NB4 (cell line): ENCODE measurements around the gene ADAM11.
A peak's percentile ranks its signal among the peaks of the same experiment; 100 is the strongest.

Experiments
- MAX ChIP-seq: IDR thresholded peaks from 2 replicates; pipeline ENCODE4 v1.6.1; 2011; ENCODE audit warnings: low read depth, low read length
- POLR2A ChIP-seq: IDR thresholded peaks from 2 replicates; pipeline ENCODE4 v1.6.1; 2011; ENCODE audit warnings: mild to moderate bottlenecking; ENCODE audit not compliant: insufficient read length; ENCODE audit errors: extremely low read depth
- TF ChIP-seq, protein P1 (sequence below): IDR thresholded peaks from one replicate; pipeline ENCODE4 v1.5.1; 2012; ENCODE audit warnings: low read depth, low read length

DNA sequence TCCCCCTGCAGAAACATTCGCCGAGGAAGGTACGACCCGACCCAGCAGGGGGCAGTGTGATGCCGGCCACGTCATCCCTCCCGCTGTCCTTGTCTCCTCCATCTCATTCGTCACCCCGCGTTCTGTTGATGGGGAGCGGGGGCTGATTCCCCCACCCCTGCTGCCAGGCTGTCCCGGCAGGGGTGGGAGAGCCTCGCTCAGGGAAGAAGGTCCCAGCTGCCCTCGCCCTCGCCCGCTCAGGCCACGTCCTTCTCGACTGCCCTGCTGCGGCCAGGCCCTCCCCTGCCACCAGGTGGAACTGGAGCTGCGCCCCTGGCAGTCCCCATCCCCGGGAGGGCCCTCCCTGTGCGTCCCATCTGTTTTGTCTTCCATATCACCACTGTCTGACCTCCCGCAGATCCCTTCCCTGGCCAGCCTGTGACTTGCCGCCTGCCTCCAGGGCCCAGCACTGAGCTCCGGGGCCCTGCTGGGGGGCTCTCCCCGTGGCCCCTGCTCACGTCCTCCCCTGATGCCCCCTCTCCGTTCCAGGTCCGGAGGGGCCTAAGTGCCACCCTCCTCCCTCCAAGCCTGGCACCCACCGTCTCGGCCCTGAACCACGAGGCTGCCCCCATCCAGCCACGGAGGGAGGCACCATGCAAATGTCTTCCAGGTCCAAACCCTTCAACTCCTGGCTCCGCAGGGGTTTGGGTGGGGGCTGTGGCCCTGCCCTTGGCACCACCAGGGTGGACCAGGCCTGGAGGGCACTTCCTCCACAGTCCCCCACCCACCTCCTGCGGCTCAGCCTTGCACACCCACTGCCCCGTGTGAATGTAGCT, 20.6 kb downstream of the ADAM11 start:
- TF ChIP-seq, protein P1, sequence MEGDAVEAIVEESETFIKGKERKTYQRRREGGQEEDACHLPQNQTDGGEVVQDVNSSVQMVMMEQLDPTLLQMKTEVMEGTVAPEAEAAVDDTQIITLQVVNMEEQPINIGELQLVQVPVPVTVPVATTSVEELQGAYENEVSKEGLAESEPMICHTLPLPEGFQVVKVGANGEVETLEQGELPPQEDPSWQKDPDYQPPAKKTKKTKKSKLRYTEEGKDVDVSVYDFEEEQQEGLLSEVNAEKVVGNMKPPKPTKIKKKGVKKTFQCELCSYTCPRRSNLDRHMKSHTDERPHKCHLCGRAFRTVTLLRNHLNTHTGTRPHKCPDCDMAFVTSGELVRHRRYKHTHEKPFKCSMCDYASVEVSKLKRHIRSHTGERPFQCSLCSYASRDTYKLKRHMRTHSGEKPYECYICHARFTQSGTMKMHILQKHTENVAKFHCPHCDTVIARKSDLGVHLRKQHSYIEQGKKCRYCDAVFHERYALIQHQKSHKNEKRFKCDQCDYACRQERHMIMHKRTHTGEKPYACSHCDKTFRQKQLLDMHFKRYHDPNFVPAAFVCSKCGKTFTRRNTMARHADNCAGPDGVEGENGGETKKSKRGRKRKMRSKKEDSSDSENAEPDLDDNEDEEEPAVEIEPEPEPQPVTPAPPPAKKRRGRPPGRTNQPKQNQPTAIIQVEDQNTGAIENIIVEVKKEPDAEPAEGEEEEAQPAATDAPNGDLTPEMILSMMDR, result peak; percentile 67
- no peak for TF ChIP-seq POLR2A
- no peak for TF ChIP-seq MAX
